ENCODE data around the gene MPHOSPH6. TPM values are rescaled to one million over a fixed set of nuclear protein-coding genes. Genes with fewer than 3 reads are reported as not detected.

Gene MPHOSPH6
- total and polyA plus RNA-seq, 2 of the 8 experiments (the other 6 are each of a cell fraction or from before 2014, with no cell fraction given), result 19.7 to 32.9 TPM

DNA sequence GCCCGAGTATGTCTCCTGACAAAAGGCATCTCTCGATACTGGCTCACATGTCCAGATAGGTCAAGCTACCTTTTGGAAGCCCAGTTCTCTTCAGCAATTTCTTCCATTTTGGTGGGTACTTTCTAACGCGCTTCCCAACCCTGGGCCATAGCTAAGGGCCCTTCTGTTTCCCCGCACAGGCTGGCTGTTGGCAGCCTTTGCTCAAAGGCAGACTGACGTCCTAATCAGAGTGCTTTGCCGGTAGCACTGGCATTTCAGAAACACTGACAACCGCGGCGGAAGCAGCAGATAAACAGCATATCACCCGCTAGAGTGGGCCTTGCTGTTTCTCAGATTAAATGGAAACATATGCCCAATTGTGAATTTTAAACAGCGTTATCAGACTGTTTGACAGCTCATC lies 49.3 kb upstream of the MPHOSPH6 start:
- H2BK120ac ChIP-seq (replicated peaks; ENCODE audit: low read depth, low read length), result no peak overlapping the region
- no peak overlapping the region for H2AFZ ChIP-seq (ENCODE audit: low read length)
- 92% methylated on average over 12 of the region's 12 CpGs; no CpG with 5 or more reads in 1 of the 2 experiments for WGBS, 2 experiments (ENCODE audit: extremely low coverage in 1 of 2, insufficient coverage in 1 of 2, insufficient read length in 1 of 2, insufficient replicate concordance in 2 of 2, low coverage in 1 of 2, low lambda C conversion rate in 2 of 2, missing lambda C conversion rate in 1 of 2)
- H3K23me2 ChIP-seq (ENCODE audit: low read depth, low read length), result peaks cover 8% of the 10 kb centered on the region; the same call in 1 of the 2 replicates
- H3K18ac ChIP-seq (ENCODE audit: extremely low read depth, low read length), result no peak overlapping the region
- no peaks in the 10 kb centered on the region for H3K9me3 ChIP-seq (ENCODE audit: insufficient read depth in 2 of 2, low read depth in 1 of 2, low read length in 1 of 2)
- no peak overlapping the region for H3K14ac ChIP-seq (ENCODE audit: insufficient read length)
- H3K4me1 ChIP-seq (replicated peaks in 1 of 4; ENCODE audit: control insufficient read depth in 3 of 4, insufficient read depth in 4 of 4, low read length in 3 of 4), result no peaks in the 10 kb centered on the region
- H4K5ac ChIP-seq (ENCODE audit: insufficient read length, low read depth, low read length), result no peak overlapping the region
- H2BK12ac ChIP-seq (ENCODE audit: low read depth, low read length), result no peak overlapping the region
- H3K56ac ChIP-seq (replicated peaks; ENCODE audit: insufficient read length, low read depth, low read length), result no peak overlapping the region
- H3K4me3 ChIP-seq (ENCODE audit: extremely low read depth in 1 of 4, insufficient read depth in 2 of 4, low read depth in 3 of 4, low read length in 4 of 4), result no peak overlapping the region
- H3K9ac ChIP-seq (replicated peaks in 1 of 4; ENCODE audit: extremely low read depth in 1 of 4, low read depth in 3 of 4, low read length in 3 of 4), result no peak overlapping the region
- no peak for TF ChIP-seq RFX5 (IDR thresholded peaks at IDR 0.05; ENCODE audit: borderline replicate concordance, low read depth, low read length)
- no peak for TF ChIP-seq KDM4A (IDR thresholded peaks at IDR 0.05; ENCODE audit: low read depth, low read length, severe bottlenecking)
- no peak for TF ChIP-seq ZNF274 (IDR thresholded peaks at IDR 0.05; ENCODE audit: borderline replicate concordance, extremely low read depth, low read length)
- TF ChIP-seq CEBPB (IDR thresholded peaks at IDR 0.05; ENCODE audit: low read depth, low read length), result no peak
- TF ChIP-seq HDAC6 (IDR thresholded peaks at IDR 0.05; ENCODE audit: low read depth, low read length), result no peak
- no peak for TF ChIP-seq RBBP5 (IDR thresholded peaks at IDR 0.05; ENCODE audit: borderline replicate concordance, low read depth, low read length)
- no peak for TF ChIP-seq PHF8 (conservative IDR thresholded peaks at IDR 0.05; ENCODE audit: low read depth, low read length)
- TF ChIP-seq MAX (IDR thresholded peaks at IDR 0.05), result no peak
- TF ChIP-seq NANOG (IDR thresholded peaks at IDR 0.05; ENCODE audit: insufficient read depth, low read depth, low read length, poor library complexity, severe bottlenecking), result no peak
- TF ChIP-seq SIX5 (IDR thresholded peaks at IDR 0.05; ENCODE audit: low read depth, low read length), result no peak
- no peak for TF ChIP-seq SAP30 (IDR thresholded peaks at IDR 0.05; ENCODE audit: insufficient read depth, insufficient replicate concordance, low read length)
- no peak for TF ChIP-seq NRF1 (IDR thresholded peaks at IDR 0.05; ENCODE audit: low read depth, low read length)
- no peak for TF ChIP-seq CHD1 (IDR thresholded peaks at IDR 0.05; ENCODE audit: low read depth, low read length)
- no peak for TF ChIP-seq KDM1A (IDR thresholded peaks at IDR 0.05; ENCODE audit: borderline replicate concordance, low read length)
- H2BK20ac ChIP-seq (ENCODE audit: low read length), result no peak overlapping the region
- ChIA-PET POLR2A (ENCODE audit: partially characterized antibody) (no interaction called here), CTCF (ENCODE audit: partially characterized antibody) (interaction anchor here (0.6 to 1.0 kb wide), 3 partner anchors 11 to 129 kb away, joined by 3 to 4 read pairs (median 3); no protein-coding TSS in a partner anchor)
- H3K4me2 ChIP-seq (ENCODE audit: insufficient read depth in 1 of 2, low read depth in 2 of 2, low read length in 2 of 2), result no peak overlapping the region
- no peak overlapping the region for H2BK5ac ChIP-seq (ENCODE audit: low read depth, low read length)
- no peak overlapping the region for H4K8ac ChIP-seq (ENCODE audit: extremely low read depth, insufficient read depth, low read length)
- H2AK5ac ChIP-seq (ENCODE audit: low read depth, low read length), result no peak overlapping the region
- H3K27ac ChIP-seq (ENCODE audit: low read depth, low read length), result no peak overlapping the region
- H3K79me1 ChIP-seq (ENCODE audit: low read depth, low read length), result no peaks in the 10 kb centered on the region
- H3K79me2 ChIP-seq (ENCODE audit: control insufficient read depth in 1 of 2, insufficient read depth in 2 of 2, low read length in 2 of 2), result no peaks in the 10 kb centered on the region
- no peak overlapping the region for H3K23ac ChIP-seq (ENCODE audit: insufficient read length)
- no peaks in the 10 kb centered on the region for H3K27me3 ChIP-seq (replicated peaks in 1 of 4; ENCODE audit: control insufficient read depth in 3 of 4, extremely low read depth in 1 of 4, insufficient read depth in 3 of 4, low read length in 3 of 4)
- H3K4ac ChIP-seq (replicated peaks; ENCODE audit: insufficient read length, low read depth, low read length), result no peak overlapping the region
- H4K91ac ChIP-seq (replicated peaks; ENCODE audit: insufficient read length, low read length), result no peak overlapping the region
- peaks cover 0 to 7% of the 10 kb centered on the region in 2 experiments for H4K20me1 ChIP-seq (replicated peaks in 1 of 2; ENCODE audit: control insufficient read depth in 1 of 2, insufficient read depth in 2 of 2, low read length in 2 of 2)
- no peak overlapping the region for H2BK15ac ChIP-seq (ENCODE audit: low read length)
- no peaks in the 10 kb centered on the region for H3K36me3 ChIP-seq (ENCODE audit: control insufficient read depth in 2 of 4, insufficient read depth in 4 of 4, low read length in 3 of 4)
- FAIRE-seq (no peak), DNase-seq (ENCODE audit: low read depth in 1 of 2, low spot score in 2 of 2) (no peak)

Data from H1 (cell line).